IMR-90 (cell line): ENCODE measurements around the gene NPBWR2. TPM values are rescaled to one million over a fixed set of nuclear protein-coding genes. Genes with fewer than 3 reads are reported as not detected.

Experiments used
- ATAC-seq: fragments of 200-7000 bp; cut with Tn5 transposase; 2 replicates; pipeline ENCODE4 v1.9.1; 2020; ENCODE audit warnings: low read depth, mild to moderate bottlenecking, moderate library complexity
- BruUV-seq: library from RNA; stranded (reverse); fragments of 400-500 nt; replicated peaks from 2 replicates; lab custom pipeline; 2021; lab: Mats Ljungman, UMichigan
- CTCF ChIA-PET: fragments of 300-600 bp; formaldehyde crosslinking; extraction: SDS; loops from one replicate; lab custom pipeline; 2021; ENCODE audit warnings: antibody characterized with exemption; lab: Yijun Ruan, JAX
- POLR2A ChIA-PET: fragments of 300-600 bp; sonication (Branson Sonifier 250); formaldehyde crosslinking; loops from one replicate; lab custom pipeline; 2022; ENCODE audit warnings: antibody characterized with exemption; ENCODE audit not compliant: unreplicated experiment; lab: Charles Lee
- DNase-seq: peaks from one replicate; pipeline ENCODE4 v3.0.0; 2013
- H2AFZ ChIP-seq: replicated peaks from 2 replicates; pipeline ENCODE3; 2013; ENCODE audit warnings: low read length, mild to moderate bottlenecking; ENCODE audit not compliant: poor library complexity
- H2AK5ac ChIP-seq: 2 replicates; pipeline ENCODE4 v1.6.1; 2013; ENCODE audit warnings: low read depth, low read length, inconsistent platforms
- H2AK9ac ChIP-seq: replicated peaks from 2 replicates; pipeline ENCODE3; 2013; ENCODE audit warnings: mild to moderate bottlenecking, low read depth, low read length, moderate library complexity; ENCODE audit not compliant: poor library complexity
- H2BK120ac ChIP-seq: 2 replicates; pipeline ENCODE4 v1.6.1; 2013; ENCODE audit warnings: low read depth, low read length, inconsistent platforms
- H2BK15ac ChIP-seq: 3 replicates; pipeline ENCODE4 v1.6.1; 2013; ENCODE audit warnings: low read depth, low read length, inconsistent platforms
- H2BK20ac ChIP-seq: 2 replicates; pipeline ENCODE4 v1.6.1; 2013; ENCODE audit warnings: low read depth, mild to moderate bottlenecking, inconsistent platforms, low read length, moderate library complexity
- H2BK5ac ChIP-seq: 2 replicates; pipeline ENCODE4 v1.6.1; 2013; ENCODE audit warnings: mild to moderate bottlenecking, low read depth, low read length, inconsistent platforms; ENCODE audit not compliant: poor library complexity, severe bottlenecking
- H3K14ac ChIP-seq: replicated peaks from 2 replicates; pipeline ENCODE4 v1.6.1; 2013; ENCODE audit warnings: low read depth, low read length, inconsistent platforms
- H3K18ac ChIP-seq: 2 replicates; pipeline ENCODE4 v1.6.1; 2013; ENCODE audit warnings: low read depth, low read length, control low read depth
- H3K23ac ChIP-seq: 2 replicates; pipeline ENCODE4 v1.6.1; 2013; ENCODE audit warnings: low read depth, low read length, inconsistent platforms
- H3K27ac ChIP-seq: 2 replicates; pipeline ENCODE4 v1.5.1; 2013; ENCODE audit warnings: mild to moderate bottlenecking, control low read depth, low read length; ENCODE audit not compliant: insufficient read depth
- H3K27me3 ChIP-seq: 2 replicates; pipeline ENCODE4 v1.6.1; 2013; ENCODE audit warnings: low read length; ENCODE audit not compliant: control insufficient read depth, insufficient read depth
- H3K36me3 ChIP-seq: 2 replicates; pipeline ENCODE4 v1.6.1; 2013; ENCODE audit warnings: low read length, mixed read lengths; ENCODE audit not compliant: control insufficient read depth, insufficient read depth
- H3K4ac ChIP-seq: 2 replicates; pipeline ENCODE4 v1.6.1; 2013; ENCODE audit warnings: low read depth, low read length, inconsistent platforms
- H3K4me1 ChIP-seq: 2 replicates; pipeline ENCODE4 v1.6.1; 2013; ENCODE audit warnings: low read length, mixed read lengths; ENCODE audit not compliant: control insufficient read depth, insufficient read depth
- H3K4me2 ChIP-seq: 2 replicates; pipeline ENCODE4 v1.6.1; 2013; ENCODE audit warnings: low read depth, mild to moderate bottlenecking, control low read depth, low read length, moderate library complexity
- H3K4me3 ChIP-seq: 2 replicates; pipeline ENCODE4 v1.5.1; 2013; ENCODE audit warnings: low read depth, mild to moderate bottlenecking, control low read depth, low read length, moderate library complexity; ENCODE audit not compliant: insufficient read depth
- H3K56ac ChIP-seq: 2 replicates; pipeline ENCODE4 v1.6.1; 2013; ENCODE audit warnings: low read length, inconsistent platforms; ENCODE audit not compliant: insufficient read depth; ENCODE audit errors: extremely low read depth
- H3K79me1 ChIP-seq, 2 experiments: 2 replicates each; pipeline ENCODE4 v1.6.1; 2013; ENCODE audit warnings: low read length in 2 of 2, inconsistent platforms in 1 of 2, low read depth in 1 of 2
- H3K9ac ChIP-seq: 2 replicates; pipeline ENCODE4 v1.6.1; 2013; ENCODE audit warnings: low read depth, low read length, control low read depth
- H3K9me1 ChIP-seq: 2 replicates; pipeline ENCODE4 v1.6.1; 2013; ENCODE audit warnings: low read length, inconsistent platforms; ENCODE audit not compliant: insufficient read depth
- H3K9me3 ChIP-seq: 2 replicates; pipeline ENCODE4 v1.6.1; 2013; ENCODE audit warnings: low read length; ENCODE audit not compliant: control insufficient read depth, insufficient read depth
- H4K20me1 ChIP-seq: 2 replicates; pipeline ENCODE4 v1.6.1; 2013; ENCODE audit warnings: low read length, inconsistent platforms; ENCODE audit not compliant: insufficient read depth
- H4K5ac ChIP-seq: 2 replicates; pipeline ENCODE4 v1.6.1; 2013; ENCODE audit warnings: mild to moderate bottlenecking, low read depth, low read length, control low read depth
- H4K8ac ChIP-seq, 2 experiments: 2 replicates each; pipeline ENCODE4 v1.6.1; 2013; ENCODE audit warnings: low read depth in 2 of 2, low read length in 2 of 2, control low read depth in 1 of 2, inconsistent platforms in 1 of 2
- H4K91ac ChIP-seq: 2 replicates; pipeline ENCODE4 v1.6.1; 2013; ENCODE audit warnings: low read depth, low read length, inconsistent platforms; ENCODE audit not compliant: insufficient read depth
- BHLHE40 ChIP-seq: fragments of 150-350 bp; IDR thresholded peaks from 2 replicates; pipeline ENCODE4 v1.6.1; 2016; ENCODE audit warnings: mild to moderate bottlenecking, low read depth, low read length
- CEBPB ChIP-seq: IDR thresholded peaks from 2 replicates; pipeline ENCODE4 v1.6.1; 2012; ENCODE audit warnings: low read depth, low read length, improper control_type of control experiment
- CHD1 ChIP-seq: IDR thresholded peaks from 2 replicates; pipeline ENCODE4 v1.6.1; 2012; ENCODE audit warnings: low read depth, low read length, improper control_type of control experiment
- CTCF ChIP-seq: conservative IDR thresholded peaks from 2 replicates; pipeline ENCODE4 v1.5.1; 2012; ENCODE audit warnings: mild to moderate bottlenecking, low read depth, low read length, improper control_type of control experiment
- ELK1 ChIP-seq: fragments of 150-350 bp; IDR thresholded peaks from 2 replicates; pipeline ENCODE4 v1.6.1; 2016; ENCODE audit warnings: low read depth, mild to moderate bottlenecking, low read length, moderate library complexity, borderline replicate concordance
- FOS ChIP-seq: fragments of 150-350 bp; IDR thresholded peaks from 2 replicates; pipeline ENCODE4 v1.6.1; 2016; ENCODE audit warnings: low read depth, low read length
- MAFK ChIP-seq: IDR thresholded peaks from 2 replicates; pipeline ENCODE4 v1.6.1; 2012; ENCODE audit warnings: low read depth, low read length, improper control_type of control experiment
- MAZ ChIP-seq: IDR thresholded peaks from 2 replicates; pipeline ENCODE4 v1.6.1; 2012; ENCODE audit warnings: low read depth, mild to moderate bottlenecking, low read length, improper control_type of control experiment, moderate library complexity, borderline replicate concordance
- MXI1 ChIP-seq: IDR thresholded peaks from 2 replicates; pipeline ENCODE4 v1.6.1; 2012; ENCODE audit warnings: low read depth, mild to moderate bottlenecking, low read length, moderate library complexity, borderline replicate concordance
- NFE2L2 ChIP-seq: fragments of 150-350 bp; IDR thresholded peaks from 2 replicates; pipeline ENCODE4 v1.6.1; 2016; ENCODE audit warnings: low read depth, mild to moderate bottlenecking, low read length
- POLR2A ChIP-seq: IDR thresholded peaks from 2 replicates; pipeline ENCODE4 v1.6.1; 2012; ENCODE audit warnings: mild to moderate bottlenecking, low read depth, low read length
- RAD21 ChIP-seq: IDR thresholded peaks from 2 replicates; pipeline ENCODE4 v1.6.1; 2012; ENCODE audit warnings: low read length, improper control_type of control experiment
- RCOR1 ChIP-seq: IDR thresholded peaks from 2 replicates; pipeline ENCODE4 v1.6.1; 2012; ENCODE audit warnings: mild to moderate bottlenecking, low read length, improper control_type of control experiment; ENCODE audit not compliant: insufficient replicate concordance
- RFX5 ChIP-seq: IDR thresholded peaks from 2 replicates; pipeline ENCODE4 v1.8.0; 2012; ENCODE audit warnings: low read depth, mild to moderate bottlenecking, low read length, moderate library complexity
- SMC3 ChIP-seq: fragments of 150-350 bp; IDR thresholded peaks from 2 replicates; pipeline ENCODE4 v1.6.1; 2016; ENCODE audit warnings: low read depth, mild to moderate bottlenecking, antibody characterized with exemption, low read length, moderate library complexity
- USF2 ChIP-seq: fragments of 150-350 bp; IDR thresholded peaks from 2 replicates; pipeline ENCODE4 v1.6.1; 2017; ENCODE audit warnings: mild to moderate bottlenecking, antibody characterized with exemption, low read length, low read depth
- WGBS, 2 experiments: methylation state at CpG; one replicate each; pipeline versions ENCODE4 v1.1.5 to v1.1.7; 2013; ENCODE audit warnings: missing lambda C conversion rate in 2 of 2; ENCODE audit not compliant: insufficient read length in 1 of 2; ENCODE audit errors: extremely low coverage in 2 of 2; 5-methylcytosine and 5-hydroxymethylcytosine counted together
- dilution Hi-C: fragments of 300-500 bp; cut with HindIII; formaldehyde crosslinking; loops from one replicate; pipeline ENCODE4 v1.14.3; 2018; ENCODE audit warnings: low sequenced_read_pairs; ENCODE audit not compliant: unreplicated experiment
- in situ Hi-C: fragments of 300-500 bp; cut with MboI; formaldehyde crosslinking; loops from 3 replicates; pipeline ENCODE4 v1.14.3; 2019; ENCODE audit warnings: low sequenced_read_pairs, inconsistent platforms, mixed read lengths
- intact Hi-C: fragments of 100-400 bp; cut with micrococcal nuclease; formaldehyde crosslinking; loops from 2 replicates; pipeline ENCODE4 v1.10.0; 2022
- polyA plus RNA-seq, 3 experiments: library from polyadenylated mRNA; depleted of rRNA; stranded (reverse); fragments of >200 nt; gene quantifications; 2 replicates each; pipeline ENCODE4 v1.2.3, GENCODE V29; 2012; ENCODE audit warnings: low replicate concordance in 1 of 3
- total RNA-seq: library from RNA; depleted of rRNA; stranded (reverse); fragments of >200 nt; gene quantifications from 2 replicates; pipeline ENCODE4 v1.2.3, GENCODE V29; 2012

Gene NPBWR2
- total and polyA plus RNA-seq, 2 of the 4 experiments (the other 2 are of a cell fraction) = not detected

GRCh38 chr20:64148581-64148980 is 41.2 kb upstream of the NPBWR2 start:
- Histone ChIP-seq H3K4me2 (no peak overlapping the region), H3K23ac (no peak overlapping the region), H4K8ac (no peak overlapping the region), H2BK20ac (no peak overlapping the region), H2BK120ac (no peak overlapping the region), H3K79me1 (no peaks in the 10 kb centered on the region), H3K27me3 (peaks cover 9% of the 10 kb centered on the region), H3K27ac (no peak overlapping the region), H2AFZ (no peak overlapping the region), H3K14ac (no peak overlapping the region), H2AK5ac (no peak overlapping the region), H2BK15ac (no peak overlapping the region), H3K4ac (no peak overlapping the region), H3K36me3 (no peaks in the 10 kb centered on the region), H3K56ac (no peak overlapping the region), H3K4me3 (no peak overlapping the region), H3K9me1 (peaks cover 3% of the 10 kb centered on the region; the same call in 1 of the 2 replicates), H3K18ac (no peak overlapping the region), H3K9ac (no peak overlapping the region), H4K20me1 (no peaks in the 10 kb centered on the region; the same call in 1 of the 2 replicates), H2AK9ac (no peak overlapping the region), H4K91ac (no peak overlapping the region), H4K5ac (no peak overlapping the region), H3K4me1 (no peaks in the 10 kb centered on the region), H3K9me3 (peaks cover 11% of the 10 kb centered on the region), H2BK5ac (no peak overlapping the region)
- in situ Hi-C loops (no loop called here), dilution Hi-C loops (no loop called here), intact Hi-C loops (no loop called here)
- ChIA-PET POLR2A (no interaction called here), CTCF (no interaction called here)
- 43% methylated on average over 3 of the region's 5 CpGs; no CpG with 5 or more reads in 1 of the 2 experiments for WGBS, 2 experiments
- DNase-seq (no peak), ATAC-seq (no peak)
- no TSS peak for BruUV-seq
- TF ChIP-seq ELK1 (no peak), MXI1 (no peak), RFX5 (no peak), CTCF (no peak), USF2 (no peak), BHLHE40 (no peak), MAZ (no peak), FOS (no peak), CEBPB (no peak), MAFK (no peak), CHD1 (no peak), NFE2L2 (no peak), RAD21 (no peak), RCOR1 (no peak), SMC3 (no peak), POLR2A (no peak)
